Activated naive CD4-positive, alpha-beta T cell treated with anti-CD3 and anti-CD28 coated beads for 36 hours (primary cell): ENCODE data around the gene NCOA7. TPM values are rescaled to one million over a fixed set of nuclear protein-coding genes. Genes with fewer than 3 reads are reported as not detected.

ENCODE experiments used
- CTCF ChIA-PET: fragments of 350-600 bp; sonication (Branson Sonifier 250); formaldehyde crosslinking; loops from one replicate; lab custom pipeline; 2021; ENCODE audit warnings: antibody characterized with exemption; lab: Charles Lee
- DNase-seq: peaks from one replicate; pipeline ENCODE4 v3.0.0-alpha.2; 2020
- H3K27ac Mint-ChIP-seq: one replicate; pipeline ENCODE4 v1.8.0; 2021; ENCODE audit warnings: mild to moderate bottlenecking, mixed read lengths
- H3K27me3 Mint-ChIP-seq: one replicate; pipeline ENCODE4 v1.8.0; 2021; ENCODE audit warnings: low read depth, mixed read lengths
- H3K36me3 Mint-ChIP-seq: one replicate; pipeline ENCODE4 v1.8.0; 2021; ENCODE audit warnings: low read depth, mixed read lengths
- H3K4me1 Mint-ChIP-seq: one replicate; pipeline ENCODE4 v1.8.0; 2021; ENCODE audit warnings: low read depth, mixed read lengths
- H3K4me3 Mint-ChIP-seq: one replicate; pipeline ENCODE4 v1.8.0; 2021; ENCODE audit warnings: mild to moderate bottlenecking, moderate library complexity, mixed read lengths
- H3K9me3 Mint-ChIP-seq: one replicate; pipeline ENCODE4 v1.8.0; 2021; ENCODE audit warnings: mixed read lengths
- intact Hi-C: fragments of 100-400 bp; cut with micrococcal nuclease; formaldehyde crosslinking; loops from one replicate; pipeline ENCODE4 v1.15.1; 2023
- total RNA-seq, 2 experiments: library from RNA; stranded (reverse); gene quantifications; one replicate each; pipeline ENCODE4 v1.2.3, GENCODE V29; 2021

The NCOA7 gene
- total RNA-seq, 2 experiments from 2014 or later: 39.2 to 43.1 TPM

DNA sequence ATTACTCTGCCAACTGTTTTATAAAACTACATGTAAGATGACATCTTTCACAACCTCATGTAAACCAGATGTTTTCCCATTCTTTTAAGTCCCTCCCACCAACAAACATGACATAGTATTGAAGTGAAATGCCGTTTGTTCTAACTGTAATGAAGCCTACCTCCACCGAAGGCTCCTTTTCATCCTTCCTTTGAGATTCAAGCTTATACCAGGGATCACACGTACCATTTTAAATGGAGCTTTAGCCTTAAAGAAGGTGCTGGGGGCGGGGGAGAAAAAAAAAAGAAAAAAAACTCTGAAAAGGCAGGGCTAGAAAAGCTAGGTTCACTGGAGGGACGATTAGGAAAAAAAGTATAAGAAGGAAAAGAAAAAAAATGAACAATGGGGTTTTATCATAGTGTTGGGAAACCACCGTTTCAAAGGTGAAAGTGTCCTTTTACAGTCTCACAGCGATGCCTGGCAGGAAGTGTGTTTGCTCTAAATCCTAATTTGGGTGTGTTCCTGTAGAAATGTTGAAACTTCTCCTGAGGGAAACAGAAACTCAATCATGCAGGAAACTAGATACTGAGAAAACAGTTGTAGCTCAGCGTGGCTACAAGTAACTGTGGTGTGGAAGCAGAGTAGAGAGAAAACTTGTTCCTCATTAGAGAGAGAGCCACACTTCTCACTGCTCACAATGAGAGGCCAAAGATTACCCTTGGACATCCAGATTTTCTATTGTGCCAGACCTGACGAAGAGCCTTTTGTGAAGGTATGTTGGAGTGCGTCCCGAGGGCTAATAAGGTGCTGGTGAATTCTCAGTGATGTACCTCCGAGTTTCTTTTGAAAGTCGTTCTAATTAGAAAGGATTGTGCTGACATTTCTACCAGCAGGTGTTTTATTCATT is 128.2 kb downstream of the NCOA7 start:
- intact Hi-C loops: loop anchor here (1.0 to 10.0 kb wide), 8 partner anchors 9 to 1506 kb away; partner anchors contain the start of gene HINT3
- Mint-ChIP-seq H3K4me1 (peaks cover 33% of the 10 kb centered on the region), H3K27ac (peak overlapping the region; percentile 94), H3K4me3 (peak overlapping the region; percentile 78), H3K27me3 (no peaks in the 10 kb centered on the region), H3K9me3 (no peaks in the 10 kb centered on the region), H3K36me3 (peaks cover 59% of the 10 kb centered on the region)
- DNase-seq: peak; percentile 73
- CTCF ChIA-PET: interaction anchor here (0.5 to 5.7 kb wide), 12 partner anchors 9 to 1158 kb away, joined by 3 to 47 read pairs (median 5); partner anchors contain the start of genes HINT3 and NCOA7

DNA sequence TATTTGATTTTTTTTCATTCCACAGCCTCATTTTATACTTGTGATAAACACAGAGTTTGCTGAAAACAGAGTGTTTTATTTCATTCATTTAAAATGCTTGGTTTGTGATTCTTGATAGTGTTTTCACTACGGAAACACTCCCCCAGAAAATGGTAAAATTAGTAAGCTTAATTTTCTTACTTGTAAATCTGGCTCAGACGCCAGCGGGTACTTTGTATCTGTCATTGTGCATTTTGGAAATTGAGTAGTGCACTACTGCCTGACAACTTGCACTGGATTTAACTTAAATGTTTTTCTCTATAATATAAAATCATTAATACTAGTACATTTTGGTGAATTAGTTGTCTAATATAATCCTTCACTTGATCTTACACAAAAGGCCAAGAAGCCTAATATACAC is 128.9 kb downstream of the NCOA7 start:
- peak overlapping the region; percentile 78 for H3K4me3 Mint-ChIP-seq
- intact Hi-C loops: loop anchor here (1.0 to 10.0 kb wide), 8 partner anchors 9 to 1505 kb away; partner anchors contain the start of gene HINT3
- H3K36me3 Mint-ChIP-seq: peaks cover 64% of the 10 kb centered on the region
- peak; percentile 22 for DNase-seq
- no peaks in the 10 kb centered on the region for H3K27me3 Mint-ChIP-seq
- CTCF ChIA-PET: interaction anchor here (0.7 to 5.7 kb wide), 8 partner anchors 14 to 138 kb away, joined by 3 to 47 read pairs (median 6); partner anchors contain the start of genes HINT3 and NCOA7
- peaks cover 35% of the 10 kb centered on the region for H3K4me1 Mint-ChIP-seq
- H3K9me3 Mint-ChIP-seq: no peaks in the 10 kb centered on the region
- peak overlapping the region; percentile 94 for H3K27ac Mint-ChIP-seq

DNA sequence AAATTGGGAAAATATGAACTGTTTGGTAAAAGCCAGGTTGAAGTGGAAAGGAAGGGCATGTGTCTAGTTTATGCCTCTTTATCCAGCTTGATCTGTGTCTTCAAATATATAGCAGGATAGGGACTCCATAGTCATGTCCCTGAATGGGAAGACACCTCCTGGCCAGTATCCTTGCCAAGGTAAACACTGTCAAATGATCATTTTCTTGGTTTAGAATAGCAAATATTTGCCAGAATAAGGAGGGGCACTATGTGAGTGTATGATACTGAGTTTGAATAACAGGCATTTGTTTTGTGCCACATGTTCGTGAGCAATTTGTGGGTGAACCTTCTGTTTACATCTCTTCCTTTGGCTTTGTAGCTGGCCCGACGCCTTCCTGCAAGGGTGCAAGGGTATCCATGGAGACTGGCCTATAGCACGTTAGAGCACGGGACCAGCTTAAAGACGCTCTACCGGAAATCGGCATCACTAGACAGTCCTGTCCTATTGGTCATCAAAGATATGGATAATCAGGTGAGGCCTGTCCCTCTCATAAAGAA is 131.6 kb downstream of the NCOA7 start:
- intact Hi-C loops: no loop called here
- H3K27me3 Mint-ChIP-seq: no peaks in the 10 kb centered on the region
- H3K4me1 Mint-ChIP-seq: peaks cover 44% of the 10 kb centered on the region
- DNase-seq: no peak
- H3K36me3 Mint-ChIP-seq: peaks cover 61% of the 10 kb centered on the region
- H3K27ac Mint-ChIP-seq: no peak overlapping the region
- H3K9me3 Mint-ChIP-seq: no peaks in the 10 kb centered on the region
- CTCF ChIA-PET: interaction anchor here (1.0 to 2.5 kb wide), 7 partner anchors 10 to 144 kb away, joined by 3 to 7 read pairs (median 3); partner anchors contain the start of gene HINT3
- H3K4me3 Mint-ChIP-seq: no peak overlapping the region

DNA sequence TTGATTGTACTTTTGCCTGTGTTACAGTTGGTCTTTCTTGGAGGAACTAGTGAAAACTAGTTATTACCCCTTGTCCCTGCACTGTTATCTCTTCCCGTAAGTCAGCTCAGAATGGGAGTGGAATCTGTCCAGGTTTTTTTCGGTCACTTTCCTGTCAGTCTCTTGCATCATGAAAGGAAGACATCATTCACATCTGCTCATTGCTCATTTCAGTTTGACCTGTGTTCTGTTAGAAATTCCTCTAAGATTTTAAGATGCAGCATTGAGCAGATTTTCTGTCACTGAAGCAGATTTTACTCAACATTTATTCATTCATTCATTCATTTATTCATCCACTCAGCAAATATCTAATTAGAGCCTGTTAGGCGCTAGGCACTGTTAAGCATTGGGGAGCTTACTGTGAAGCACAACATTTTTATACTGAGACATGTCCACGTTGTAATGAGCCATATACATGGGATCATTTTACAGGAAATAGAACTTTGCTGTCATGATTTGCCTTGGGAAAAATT is 132.7 kb downstream of the NCOA7 start:
- intact Hi-C loops: no loop called here
- no peak overlapping the region for H3K4me3 Mint-ChIP-seq
- no peaks in the 10 kb centered on the region for H3K27me3 Mint-ChIP-seq
- peaks cover 66% of the 10 kb centered on the region for H3K36me3 Mint-ChIP-seq
- H3K27ac Mint-ChIP-seq: no peak overlapping the region
- peaks cover 34% of the 10 kb centered on the region for H3K4me1 Mint-ChIP-seq
- CTCF ChIA-PET: interaction anchor here (0.6 to 2.5 kb wide), 8 partner anchors 9 to 250 kb away, joined by 3 to 7 read pairs (median 3); partner anchors contain the start of gene HINT3
- no peaks in the 10 kb centered on the region for H3K9me3 Mint-ChIP-seq
- DNase-seq: no peak

DNA sequence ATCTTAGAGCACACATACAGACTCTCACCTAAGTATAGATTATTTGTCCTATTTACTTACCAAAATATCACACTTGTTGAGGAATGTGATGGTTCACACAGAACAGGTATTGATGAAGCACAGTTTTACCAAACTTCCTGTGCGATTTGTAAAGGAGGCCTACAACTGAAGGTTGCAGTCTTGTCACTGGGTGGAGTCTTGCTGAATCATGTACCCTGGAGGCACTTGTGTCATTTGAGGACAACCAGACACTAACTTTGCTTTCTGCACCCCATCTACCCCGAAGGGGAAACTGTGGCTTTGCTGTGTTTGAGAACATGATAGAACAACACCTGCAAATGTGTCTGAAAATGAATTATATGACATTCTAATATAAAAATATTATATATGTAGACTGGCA is 133.4 kb downstream of the NCOA7 start:
- intact Hi-C loops: loop anchor here (2.0 kb wide), 1 partner anchor 17 kb away; no protein-coding TSS in a partner anchor
- Mint-ChIP-seq H3K4me3 (no peak overlapping the region), H3K9me3 (no peaks in the 10 kb centered on the region), H3K4me1 (peaks cover 27% of the 10 kb centered on the region), H3K27me3 (no peaks in the 10 kb centered on the region), H3K36me3 (peaks cover 70% of the 10 kb centered on the region), H3K27ac (no peak overlapping the region)
- CTCF ChIA-PET: interaction anchor here (0.6 to 2.5 kb wide), 6 partner anchors 28 to 249 kb away, joined by 3 to 7 read pairs (median 4); partner anchors contain the start of gene HINT3
- DNase-seq: peak; percentile 31

DNA sequence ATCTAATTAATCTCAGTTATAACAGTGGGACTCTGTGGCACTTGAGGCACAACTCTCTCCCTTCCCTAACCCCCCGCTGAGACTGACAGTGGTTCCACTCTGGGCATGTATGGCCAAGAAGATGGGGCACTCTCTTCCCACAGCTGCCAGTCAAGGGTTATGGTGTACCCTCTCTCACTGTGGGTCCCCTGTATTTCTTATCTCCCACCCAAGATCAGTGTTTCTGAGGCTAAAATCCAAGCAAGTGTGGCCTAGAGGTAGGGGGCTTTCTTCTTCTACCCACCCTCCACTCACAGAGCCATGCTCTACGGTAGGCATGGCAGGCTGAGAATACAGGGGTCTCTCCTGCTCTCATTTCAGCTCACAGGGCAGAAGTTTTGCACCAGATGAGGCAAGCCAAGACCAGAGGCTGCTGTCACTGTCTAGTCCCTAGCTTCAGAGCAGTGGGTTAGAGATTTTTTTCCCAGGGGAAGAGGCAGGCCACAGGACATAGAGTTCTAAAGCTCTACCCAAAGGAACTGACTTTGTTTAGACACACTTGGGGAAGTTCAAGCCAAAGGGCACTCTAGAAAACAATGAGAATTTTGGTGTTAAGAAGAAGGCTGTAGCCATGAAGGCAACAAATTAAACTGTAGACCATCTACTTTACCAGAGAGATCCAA is 134.1 kb downstream of the NCOA7 start:
- no peak overlapping the region for H3K4me3 Mint-ChIP-seq
- no peak for DNase-seq
- CTCF ChIA-PET: interaction anchor here (1.1 to 2.8 kb wide), 4 partner anchors 19 to 50 kb away, joined by 3 to 8 read pairs (median 4); no protein-coding TSS in a partner anchor

DNA sequence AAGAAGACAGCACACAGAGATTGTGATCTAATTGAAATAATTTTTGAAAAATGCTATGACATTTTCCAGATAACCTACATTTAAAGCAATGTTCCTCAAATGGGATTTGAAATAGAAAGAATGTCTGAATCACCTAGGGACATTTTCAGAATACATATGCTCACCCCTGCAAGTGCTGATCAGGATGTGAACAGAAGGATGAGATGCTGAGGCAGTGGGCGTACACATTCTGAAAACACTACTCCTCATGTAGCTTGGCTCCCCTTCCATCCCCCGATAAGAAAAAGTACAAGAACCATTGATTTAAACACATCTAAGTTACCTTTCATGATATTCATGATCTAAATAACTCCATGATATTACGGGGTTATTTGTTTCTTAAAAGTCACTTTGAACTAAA is 136.0 kb downstream of the NCOA7 start:
- peaks cover under 1% of the 10 kb centered on the region for H3K9me3 Mint-ChIP-seq
- DNase-seq: no peak
- CTCF ChIA-PET: interaction anchor here (2.8 kb wide), 1 partner anchor 21 kb away, joined by 8 read pairs; no protein-coding TSS in a partner anchor
- H3K4me3 Mint-ChIP-seq: no peak overlapping the region
- H3K4me1 Mint-ChIP-seq: peaks cover 23% of the 10 kb centered on the region
- H3K27ac Mint-ChIP-seq: no peak overlapping the region
- peaks cover 68% of the 10 kb centered on the region for H3K36me3 Mint-ChIP-seq
- intact Hi-C loops: no loop called here
- H3K27me3 Mint-ChIP-seq: no peaks in the 10 kb centered on the region

More for the DNA sequence above, 134.1 kb downstream of the NCOA7 start:
- H3K27ac Mint-ChIP-seq: no peak overlapping the region
- no peaks in the 10 kb centered on the region for H3K27me3 Mint-ChIP-seq
- intact Hi-C loops: loop anchor here (2.0 kb wide), 1 partner anchor 18 kb away; no protein-coding TSS in a partner anchor
- peaks cover 65% of the 10 kb centered on the region for H3K36me3 Mint-ChIP-seq
- peaks cover 25% of the 10 kb centered on the region for H3K4me1 Mint-ChIP-seq
- no peaks in the 10 kb centered on the region for H3K9me3 Mint-ChIP-seq

DNA sequence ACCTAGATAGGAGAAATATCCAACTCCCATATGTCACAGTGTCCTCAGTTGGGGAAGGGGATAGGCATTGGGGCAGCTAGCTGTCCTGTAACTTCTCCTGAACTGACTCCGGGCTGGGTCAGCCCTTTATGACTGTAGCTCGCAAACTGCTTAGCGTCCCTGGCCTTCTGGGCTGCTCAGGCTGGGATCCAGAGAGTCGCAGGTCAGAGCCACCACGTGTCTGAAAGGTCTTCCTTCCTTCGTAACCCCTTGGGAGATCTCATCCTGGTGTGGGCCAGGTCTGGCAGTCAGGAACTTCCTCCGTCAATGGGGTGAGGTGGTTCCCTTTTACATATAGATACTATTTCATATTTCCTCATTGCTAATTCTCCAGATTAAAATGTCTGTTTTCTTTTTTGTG is 137.0 kb downstream of the NCOA7 start:
- peaks cover 63% of the 10 kb centered on the region for H3K36me3 Mint-ChIP-seq
- H3K4me3 Mint-ChIP-seq: no peak overlapping the region
- H3K4me1 Mint-ChIP-seq: peaks cover 31% of the 10 kb centered on the region
- no peak overlapping the region for H3K27ac Mint-ChIP-seq
- DNase-seq: no peak
- no peaks in the 10 kb centered on the region for H3K27me3 Mint-ChIP-seq
- intact Hi-C loops: no loop called here
- CTCF ChIA-PET: interaction anchor here (2.8 kb wide), 1 partner anchor 22 kb away, joined by 8 read pairs; no protein-coding TSS in a partner anchor
- H3K9me3 Mint-ChIP-seq: peaks cover 1% of the 10 kb centered on the region

DNA sequence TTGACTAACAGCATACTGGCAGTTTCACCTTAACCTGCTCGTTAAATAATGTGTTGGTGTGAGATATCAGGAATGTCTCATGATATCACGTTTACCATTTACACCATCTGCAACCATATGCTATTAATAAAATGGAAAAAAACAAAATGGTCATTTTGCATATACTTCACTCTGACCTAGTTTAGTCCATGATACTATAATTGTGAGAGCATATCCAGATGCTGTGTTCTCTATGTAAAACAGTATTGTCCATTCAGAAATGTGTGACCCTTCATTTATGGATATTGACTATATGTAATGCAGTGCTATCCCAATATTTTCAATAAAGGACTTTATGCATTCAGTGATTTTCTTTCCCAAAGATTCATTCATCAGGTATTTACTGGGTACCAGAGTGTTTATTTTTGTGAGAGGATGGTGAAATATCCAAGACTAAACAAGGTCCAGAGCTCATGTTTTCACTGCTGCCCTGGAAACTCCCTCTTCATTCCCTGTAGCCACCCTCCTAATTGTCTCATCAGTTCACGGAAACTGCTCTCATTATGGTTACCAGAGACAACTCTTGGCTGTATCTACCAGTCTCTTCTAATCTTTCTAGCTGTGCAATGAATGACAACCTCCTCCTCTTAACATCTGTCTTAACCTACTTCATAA is 140.1 kb downstream of the NCOA7 start:
- H3K27me3 Mint-ChIP-seq: no peaks in the 10 kb centered on the region
- intact Hi-C loops: no loop called here
- peaks cover 1% of the 10 kb centered on the region for H3K9me3 Mint-ChIP-seq
- no peak overlapping the region for H3K27ac Mint-ChIP-seq
- CTCF ChIA-PET: no interaction called here
- DNase-seq: no peak
- no peak overlapping the region for H3K4me3 Mint-ChIP-seq
- peaks cover 40% of the 10 kb centered on the region for H3K36me3 Mint-ChIP-seq
- peaks cover 16% of the 10 kb centered on the region for H3K4me1 Mint-ChIP-seq

DNA sequence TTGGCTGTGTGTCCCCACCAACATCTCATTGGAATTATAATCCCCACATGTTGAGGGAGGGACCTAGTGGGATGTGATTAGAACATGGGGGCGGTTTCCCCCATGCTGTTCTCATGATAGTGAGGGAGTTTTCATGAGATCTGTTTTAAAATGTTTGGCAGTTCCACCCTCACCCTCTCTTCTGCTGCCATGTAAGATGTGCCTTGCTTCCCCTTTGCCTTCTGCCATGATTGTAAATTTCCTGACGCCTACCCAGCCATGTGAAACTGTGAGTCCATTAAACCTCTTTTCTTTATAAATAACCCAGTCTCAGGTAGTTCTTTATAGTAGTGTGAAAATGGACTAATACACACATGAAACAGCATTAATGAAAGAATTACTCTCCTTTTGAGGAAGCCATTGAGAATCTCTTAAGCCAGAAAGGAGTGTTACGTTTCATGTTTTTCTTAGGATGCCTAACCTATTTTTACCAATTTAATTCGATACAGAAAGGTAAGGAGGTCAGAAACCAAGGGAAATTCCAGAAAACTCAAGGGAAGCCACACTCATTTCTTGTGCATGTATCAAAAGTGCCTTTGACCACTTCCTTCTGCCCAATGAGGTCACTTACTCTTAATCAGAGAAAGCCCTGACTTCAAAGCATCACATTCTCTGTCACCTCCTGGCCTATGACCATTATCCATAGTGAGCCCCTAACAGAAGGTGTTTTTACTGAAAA is 141.1 kb downstream of the NCOA7 start:
- no peak for DNase-seq
- Mint-ChIP-seq H3K4me1 (peaks cover 10% of the 10 kb centered on the region), H3K36me3 (peaks cover 35% of the 10 kb centered on the region), H3K9me3 (peaks cover 1% of the 10 kb centered on the region), H3K27ac (peak overlapping the region; percentile 15), H3K4me3 (no peak overlapping the region), H3K27me3 (no peaks in the 10 kb centered on the region)
- intact Hi-C loops: no loop called here
- CTCF ChIA-PET: interaction anchor here (0.7 to 2.6 kb wide), 4 partner anchors 9 to 25 kb away, joined by 3 to 7 read pairs (median 5); partner anchors contain the start of gene HINT3

DNA sequence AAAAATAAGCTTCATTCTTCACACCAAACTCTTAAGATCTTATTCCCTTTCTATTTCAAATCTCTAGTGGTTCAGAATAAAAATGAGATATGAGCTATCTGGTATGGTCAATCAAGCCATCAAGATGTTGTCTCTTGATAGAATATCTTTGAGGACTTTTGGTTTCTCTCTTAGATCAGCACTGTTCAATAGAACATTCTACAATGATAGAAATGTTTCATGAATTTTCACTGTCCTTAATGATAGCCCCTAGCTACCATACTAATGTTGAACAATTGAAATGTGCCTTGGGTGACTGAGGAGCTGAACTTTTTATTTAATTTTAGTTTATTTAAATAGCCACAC is 141.7 kb downstream of the NCOA7 start:
- no peaks in the 10 kb centered on the region for H3K27me3 Mint-ChIP-seq
- intact Hi-C loops: no loop called here
- H3K9me3 Mint-ChIP-seq: peaks cover 1% of the 10 kb centered on the region
- CTCF ChIA-PET: interaction anchor here (0.7 to 2.6 kb wide), 4 partner anchors 10 to 26 kb away, joined by 3 to 7 read pairs (median 5); partner anchors contain the start of gene HINT3
- DNase-seq: no peak
- no peak overlapping the region for H3K4me3 Mint-ChIP-seq
- H3K27ac Mint-ChIP-seq: no peak overlapping the region
- H3K4me1 Mint-ChIP-seq: peaks cover 10% of the 10 kb centered on the region
- peaks cover 33% of the 10 kb centered on the region for H3K36me3 Mint-ChIP-seq
